ENCODE results near the gene KCNC2.

- TF ChIP-seq POLR2A (IDR thresholded peaks at IDR 0.05; ENCODE audit: low read depth) (no peak), CTCF (IDR thresholded peaks at IDR 0.05) (no peak)
Observed at GRCh38 chr12:75000120-75000519, 209.5 kb downstream of the KCNC2 start.
